CD4-positive, alpha-beta T cell treated with Interferon alpha-2 for 1 hour (primary cell): ENCODE measurements around the gene SH3BP4.

Source experiments
- DNase-seq, 2 donors: peaks; one replicate each; pipeline ENCODE4 v3.0.0-alpha.2; 2020 to 2022

The SH3BP4 gene

GRCh38 chr2:235063471-235063961 is 111.7 kb downstream of the SH3BP4 start:
- no peak for DNase-seq

GRCh38 chr2:235064976-235065375 is 113.2 kb downstream of the SH3BP4 start:
- no peak for DNase-seq

GRCh38 chr2:235066490-235066889 is 114.7 kb downstream of the SH3BP4 start:
- no peak for DNase-seq

GRCh38 chr2:235066895-235067294 is 115.1 kb downstream of the SH3BP4 start:
- no peak for DNase-seq

- DNase-seq, result no peak
Observed at GRCh38 chr2:235068701-235069100, 116.9 kb downstream of the SH3BP4 start.

GRCh38 chr2:235070063-235070706 is 118.4 kb downstream of the SH3BP4 start:
- DNase-seq, result no peak

GRCh38 chr2:235073868-235074413 is 122.1 kb downstream of the SH3BP4 start:
- no peak for DNase-seq

- no peak for DNase-seq
Observed at GRCh38 chr2:235077046-235077445, 125.2 kb downstream of the SH3BP4 start.

GRCh38 chr2:235078182-235078581 is 126.4 kb downstream of the SH3BP4 start:
- no peak for DNase-seq

GRCh38 chr2:235078914-235079472 is 127.2 kb downstream of the SH3BP4 start:
- no peak for DNase-seq

GRCh38 chr2:235080101-235080500 is 128.3 kb downstream of the SH3BP4 start:
- no peak for DNase-seq

GRCh38 chr2:235082578-235083338 is 130.9 kb downstream of the SH3BP4 start:
- DNase-seq, result no peak

- no peak for DNase-seq
Observed at GRCh38 chr2:235083822-235084221, 132.0 kb downstream of the SH3BP4 start.

- DNase-seq, result no peak
Observed at GRCh38 chr2:235084424-235084823, 132.6 kb downstream of the SH3BP4 start.

- DNase-seq, result no peak
Observed at GRCh38 chr2:235085476-235085875, 133.7 kb downstream of the SH3BP4 start.

- DNase-seq, result no peak
Observed at GRCh38 chr2:235086481-235087184, 134.8 kb downstream of the SH3BP4 start.

- no peak for DNase-seq
Observed at GRCh38 chr2:235087832-235088495, 136.1 kb downstream of the SH3BP4 start.

GRCh38 chr2:235088496-235088921 is 136.7 kb downstream of the SH3BP4 start:
- no peak for DNase-seq

GRCh38 chr2:235091421-235091820 is 139.6 kb downstream of the SH3BP4 start:
- DNase-seq, result no peak

GRCh38 chr2:235091983-235092382 is 140.2 kb downstream of the SH3BP4 start:
- DNase-seq, result no peak

- no peak for DNase-seq
Observed at GRCh38 chr2:235092433-235093223, 140.8 kb downstream of the SH3BP4 start.

- DNase-seq, result no peak
Observed at GRCh38 chr2:235094457-235094856, 142.6 kb downstream of the SH3BP4 start.
